Kidney epithelial cell (primary cell): Measurements from ENCODE around the gene PRLR. TPM values are rescaled to one million over a fixed set of nuclear protein-coding genes. Genes with fewer than 3 reads are reported as not detected.
"Not testable (repeated sequence)": the region's sequence is repeated elsewhere in the genome, so short reads cannot be mapped to it uniquely, and the experiment has no call there.

Experiments
- DNase-seq: peaks from one replicate; pipeline ENCODE4 v3.0.0-alpha.2; 2010; ENCODE audit warnings: low read depth
- H3K27me3 ChIP-seq: 2 replicates; pipeline ENCODE4 v1.6.0; 2011; ENCODE audit warnings: low read length; ENCODE audit not compliant: control insufficient read depth, insufficient read depth
- H3K36me3 ChIP-seq: 2 replicates; pipeline ENCODE4 v1.5.1; 2011; ENCODE audit warnings: low read length; ENCODE audit not compliant: control insufficient read depth, insufficient read depth
- H3K4me3 ChIP-seq: 2 replicates; pipeline ENCODE4 v1.5.1; 2011; ENCODE audit warnings: low read depth, mild to moderate bottlenecking, control low read depth, low read length
- total RNA-seq: library from RNA; depleted of rRNA; stranded (reverse); fragments of >200 nt; gene quantifications from 2 replicates; pipeline ENCODE4 v1.2.3, GENCODE V29; 2015
- TF ChIP-seq, protein P1 (sequence below): IDR thresholded peaks from 2 replicates; pipeline ENCODE4 v1.5.1; 2011; ENCODE audit warnings: mild to moderate bottlenecking, moderate library complexity, low read length, control low read depth, inconsistent platforms; ENCODE audit not compliant: insufficient read depth, poor library complexity, severe bottlenecking

The PRLR gene
- total RNA-seq, 1 donor from 2014 or later, result 3.8 TPM

DNA sequence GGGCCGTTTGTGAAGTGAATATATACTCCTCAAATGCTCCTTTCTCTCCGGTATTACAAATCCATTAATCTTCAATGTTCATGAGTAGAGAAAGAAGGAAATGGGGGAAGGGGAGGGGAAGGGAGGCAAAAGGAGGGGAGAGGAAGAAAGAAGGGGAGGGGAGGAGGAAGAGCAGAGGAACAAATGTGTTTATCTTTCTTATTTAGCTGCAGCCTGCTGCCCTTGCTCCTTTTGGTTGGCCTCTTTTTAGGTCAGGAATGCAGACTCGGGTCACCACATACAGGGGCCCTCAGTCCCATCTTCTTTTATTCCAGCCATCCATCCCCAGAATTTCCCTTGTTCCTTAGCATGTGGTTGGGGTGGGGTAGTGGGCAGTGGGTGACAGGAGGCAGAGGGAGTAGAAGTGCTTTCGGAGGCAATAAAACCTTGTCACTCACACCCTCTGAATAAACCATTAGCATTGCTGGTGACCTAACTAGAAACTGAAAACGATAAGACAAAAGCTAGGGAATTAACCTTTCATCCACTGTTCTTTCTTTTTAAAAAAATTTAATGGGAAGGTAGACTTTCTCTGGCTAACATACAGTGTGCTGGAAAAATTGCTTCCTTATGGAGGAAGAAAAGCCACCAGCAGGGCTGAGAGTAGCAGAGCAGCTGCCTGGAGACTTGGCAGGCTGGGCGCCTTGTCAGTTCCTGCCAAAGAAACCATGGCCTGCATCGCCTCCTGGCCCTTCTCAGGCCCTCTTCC, 16.8 kb upstream of the PRLR start:
- no peak for DNase-seq
- TF ChIP-seq, protein P1, sequence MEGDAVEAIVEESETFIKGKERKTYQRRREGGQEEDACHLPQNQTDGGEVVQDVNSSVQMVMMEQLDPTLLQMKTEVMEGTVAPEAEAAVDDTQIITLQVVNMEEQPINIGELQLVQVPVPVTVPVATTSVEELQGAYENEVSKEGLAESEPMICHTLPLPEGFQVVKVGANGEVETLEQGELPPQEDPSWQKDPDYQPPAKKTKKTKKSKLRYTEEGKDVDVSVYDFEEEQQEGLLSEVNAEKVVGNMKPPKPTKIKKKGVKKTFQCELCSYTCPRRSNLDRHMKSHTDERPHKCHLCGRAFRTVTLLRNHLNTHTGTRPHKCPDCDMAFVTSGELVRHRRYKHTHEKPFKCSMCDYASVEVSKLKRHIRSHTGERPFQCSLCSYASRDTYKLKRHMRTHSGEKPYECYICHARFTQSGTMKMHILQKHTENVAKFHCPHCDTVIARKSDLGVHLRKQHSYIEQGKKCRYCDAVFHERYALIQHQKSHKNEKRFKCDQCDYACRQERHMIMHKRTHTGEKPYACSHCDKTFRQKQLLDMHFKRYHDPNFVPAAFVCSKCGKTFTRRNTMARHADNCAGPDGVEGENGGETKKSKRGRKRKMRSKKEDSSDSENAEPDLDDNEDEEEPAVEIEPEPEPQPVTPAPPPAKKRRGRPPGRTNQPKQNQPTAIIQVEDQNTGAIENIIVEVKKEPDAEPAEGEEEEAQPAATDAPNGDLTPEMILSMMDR, result no peak
- H3K36me3 ChIP-seq, result no peaks in the 10 kb centered on the region

GRCh38 chr5:35246411-35246810, 16.1 kb upstream of the PRLR start:
- DNase-seq, result no peak
- TF ChIP-seq, protein P1, result no peak

More for the DNA sequence above, 16.8 kb upstream of the PRLR start:
- Histone ChIP-seq H3K27me3 (no peaks in the 10 kb centered on the region), H3K4me3 (no peak overlapping the region)

GRCh38 chr5:35245371-35245770, 15.1 kb upstream of the PRLR start:
- not testable (repeated sequence) for H3K27me3 ChIP-seq, DNase-seq, H3K36me3 ChIP-seq, H3K4me3 ChIP-seq

More at GRCh38 chr5:35246411-35246810, 16.1 kb upstream of the PRLR start:
- Histone ChIP-seq H3K4me3 (no peak overlapping the region), H3K27me3 (no peaks in the 10 kb centered on the region), H3K36me3 (no peaks in the 10 kb centered on the region)

DNA sequence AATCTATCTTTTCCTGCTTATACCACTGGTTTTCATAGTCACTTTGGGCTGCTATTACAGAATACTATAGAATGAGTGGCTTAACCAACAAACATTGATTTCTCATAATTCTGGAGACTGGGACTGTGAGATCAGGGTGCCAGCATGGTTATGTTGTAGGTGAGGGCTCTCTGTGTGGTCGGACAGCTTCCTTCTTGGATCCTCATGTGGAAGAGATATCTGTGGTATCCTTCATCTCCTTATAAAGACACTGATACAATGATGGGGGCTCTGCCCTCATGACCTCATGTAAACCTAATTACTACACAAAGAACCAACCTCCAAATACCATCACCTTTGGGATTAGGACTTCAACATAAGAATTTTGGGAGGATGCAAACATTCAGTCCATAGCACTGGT, 13.9 kb upstream of the PRLR start:
- TF ChIP-seq, protein P1, result no peak
- Histone ChIP-seq H3K4me3 (no peak overlapping the region), H3K27me3 (no peaks in the 10 kb centered on the region), H3K36me3 (no peaks in the 10 kb centered on the region)
- no peak for DNase-seq

DNA sequence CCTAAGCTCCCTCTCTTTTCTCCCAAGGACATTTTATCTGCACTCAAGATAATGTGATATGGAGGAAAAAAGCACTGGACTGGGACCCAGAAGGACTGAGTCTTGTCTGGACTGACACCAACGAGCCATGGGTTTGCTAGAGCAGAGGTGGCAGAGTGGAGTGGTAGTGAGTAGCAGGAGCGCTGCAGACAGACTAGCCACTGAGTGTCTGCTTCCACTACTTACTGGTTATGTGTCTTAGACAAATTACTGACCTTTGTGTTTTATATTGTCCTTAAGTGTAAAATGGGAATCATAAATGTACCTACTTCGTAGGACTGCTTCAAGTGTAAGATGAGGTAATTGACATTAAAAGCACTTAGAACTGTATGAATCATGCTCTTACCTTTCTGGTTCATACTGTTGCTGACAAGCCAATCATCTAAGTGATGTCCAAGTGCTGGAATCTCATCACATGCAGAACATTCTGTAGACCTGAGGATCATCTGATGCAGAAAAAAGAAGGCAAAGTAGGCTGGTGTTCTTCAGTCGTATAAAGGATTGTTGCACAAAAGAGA, 12.5 kb upstream of the PRLR start:
- Histone ChIP-seq H3K27me3 (no peaks in the 10 kb centered on the region), H3K4me3 (no peak overlapping the region), H3K36me3 (no peaks in the 10 kb centered on the region)
- TF ChIP-seq, protein P1, result no peak
- DNase-seq, result no peak

GRCh38 chr5:35240892-35241291, 10.6 kb upstream of the PRLR start:
- no peak for DNase-seq
- TF ChIP-seq, protein P1, result no peak
- no peaks in the 10 kb centered on the region for H3K27me3 ChIP-seq
- no peaks in the 10 kb centered on the region for H3K36me3 ChIP-seq
- no peak overlapping the region for H3K4me3 ChIP-seq
